Measurements from ENCODE around the gene TAF10.

Gene TAF10

DNA sequence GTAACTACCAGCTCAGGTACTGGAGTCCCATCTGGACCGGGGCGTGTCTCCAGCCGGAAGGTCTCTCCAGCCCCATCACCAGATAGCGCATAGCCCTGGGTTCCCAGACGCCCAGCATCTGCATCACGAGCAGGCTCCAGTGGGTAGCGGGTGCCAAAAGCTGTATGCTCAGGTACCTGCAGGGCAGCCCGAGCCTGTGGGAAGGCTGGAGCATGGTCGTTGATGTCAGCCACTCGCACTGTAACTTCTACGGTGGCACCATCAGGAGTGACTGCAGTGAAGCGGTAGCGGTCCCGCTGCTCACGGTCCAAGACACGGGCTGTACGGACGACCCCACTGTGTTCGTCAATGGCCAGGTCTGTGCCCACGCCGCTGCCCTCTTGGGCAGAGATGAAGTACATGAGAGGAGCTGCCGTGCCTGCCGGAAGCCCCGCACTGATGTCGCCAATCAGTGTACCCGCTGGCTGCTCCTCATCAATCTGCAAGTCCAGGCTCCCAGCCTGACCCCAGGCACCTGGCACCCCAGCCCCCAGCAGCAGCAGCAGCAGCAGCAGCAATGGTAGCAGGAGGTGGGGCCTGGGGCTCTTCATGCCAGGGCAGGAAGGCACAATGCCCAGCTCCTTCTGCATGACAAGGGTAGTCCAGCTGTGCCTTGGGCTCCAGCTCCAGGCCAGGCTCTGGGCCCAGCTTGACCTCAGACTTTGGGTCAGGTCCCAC lies 29.1 kb upstream of the TAF10 start:
- no peak for DNase-seq (ENCODE audit: low read depth in 2 of 2)

DNA sequence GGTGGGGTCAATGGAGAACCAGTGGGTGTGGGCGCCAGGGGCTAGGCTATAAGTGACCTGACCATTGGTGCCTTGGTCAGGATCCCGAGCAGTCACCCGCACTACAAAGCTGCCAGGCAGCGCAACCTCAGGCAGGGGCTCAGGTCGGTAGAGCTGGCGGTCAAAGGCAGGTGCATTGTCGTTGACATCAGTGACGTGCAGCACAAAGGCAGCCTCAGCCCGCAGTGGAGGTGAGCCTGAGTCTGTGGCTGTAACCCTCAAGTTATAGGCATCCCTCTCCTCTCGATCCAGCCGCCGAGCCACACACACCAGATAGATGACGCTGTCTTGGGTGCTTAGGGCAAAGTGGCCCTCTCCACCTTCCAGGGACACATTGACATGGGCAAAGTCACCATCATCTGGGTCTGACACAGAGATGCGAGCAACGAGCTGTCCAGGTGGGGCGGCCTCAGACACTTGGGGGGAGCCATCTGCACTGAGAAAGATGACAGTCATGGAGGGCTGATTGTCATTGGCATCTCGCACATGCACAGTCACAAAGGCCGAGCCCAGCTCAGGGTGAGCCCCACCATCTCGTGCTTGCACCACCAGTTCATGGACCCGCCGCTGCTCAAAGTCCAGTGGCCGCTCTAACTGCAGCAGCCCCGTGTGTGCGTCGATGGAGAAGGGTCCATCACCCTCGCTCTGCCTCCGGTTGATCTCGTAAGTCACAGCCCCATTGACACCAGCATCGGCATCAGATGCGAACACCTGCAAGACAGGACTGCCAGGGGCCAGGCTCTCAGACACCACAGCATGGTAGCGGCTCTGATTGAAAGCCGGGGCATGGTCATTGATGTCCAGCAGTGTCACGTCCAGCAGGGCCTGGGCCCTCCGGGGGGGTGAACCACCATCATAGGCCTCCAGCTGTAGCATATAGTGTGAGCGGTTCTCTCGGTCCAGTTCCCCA lies 28.3 kb upstream of the TAF10 start:
- no peak for DNase-seq (ENCODE audit: low read depth in 2 of 2)

DNA sequence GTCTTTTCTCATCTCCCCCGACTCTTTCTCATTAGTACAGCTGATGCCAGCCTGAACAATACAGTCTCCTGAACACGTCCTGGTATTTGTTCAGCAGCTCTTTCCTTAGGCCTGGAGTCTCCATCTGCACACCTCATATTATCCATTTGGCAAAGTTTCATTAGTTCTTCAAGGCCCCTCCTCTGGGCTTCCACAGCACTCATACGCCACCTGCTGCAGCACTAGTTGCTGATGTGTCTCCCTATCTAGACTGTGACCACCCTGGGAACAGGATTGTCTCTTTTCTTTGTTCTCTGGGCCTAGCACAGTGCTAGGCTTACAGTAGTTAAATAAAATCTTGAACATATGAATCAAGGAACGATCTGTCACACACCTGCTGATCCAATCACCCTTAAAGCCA lies 26.4 kb upstream of the TAF10 start:
- no peak for DNase-seq (ENCODE audit: low read depth in 2 of 2)

DNA sequence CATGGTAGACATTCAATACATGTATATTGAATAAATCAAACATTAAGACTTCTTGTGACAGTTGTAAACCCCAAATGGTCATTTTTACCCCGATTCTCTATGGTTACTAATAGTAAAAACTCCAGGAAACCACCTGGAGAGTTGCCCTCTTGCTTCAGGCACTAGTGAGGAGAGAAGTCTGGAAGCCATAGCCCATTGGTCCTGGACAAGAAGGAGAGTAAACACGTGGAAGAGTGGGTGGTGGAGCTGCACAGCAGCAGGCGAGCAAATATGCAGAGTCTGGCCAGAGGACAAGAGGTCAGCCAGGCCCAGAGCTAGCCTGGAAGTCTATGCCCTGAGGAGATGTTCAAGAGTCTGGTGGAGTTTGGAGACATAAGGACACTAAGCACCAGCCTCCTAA lies 25.9 kb upstream of the TAF10 start:
- DNase-seq (ENCODE audit: low read depth in 2 of 2), result no peak

DNA sequence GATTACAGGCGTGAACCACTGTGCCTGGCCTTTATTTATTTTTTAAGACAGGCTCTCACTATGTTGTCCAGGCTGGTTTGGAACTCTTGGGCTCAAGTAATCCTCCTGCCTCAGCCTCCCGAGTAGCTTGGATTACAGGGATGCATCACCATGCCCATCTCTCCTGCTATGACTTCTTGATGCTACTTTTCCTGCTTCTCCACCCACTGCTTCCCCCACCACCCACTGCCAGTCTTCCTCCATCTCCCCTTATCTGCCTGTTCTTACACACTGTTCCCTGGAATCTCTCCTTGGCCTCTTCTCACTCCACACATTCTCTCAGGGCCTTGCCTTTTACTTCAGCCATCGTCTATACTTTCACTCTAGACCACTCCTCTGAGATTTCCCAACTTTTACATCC lies 24.5 kb upstream of the TAF10 start:
- no peak for DNase-seq (ENCODE audit: low read depth in 2 of 2)

DNA sequence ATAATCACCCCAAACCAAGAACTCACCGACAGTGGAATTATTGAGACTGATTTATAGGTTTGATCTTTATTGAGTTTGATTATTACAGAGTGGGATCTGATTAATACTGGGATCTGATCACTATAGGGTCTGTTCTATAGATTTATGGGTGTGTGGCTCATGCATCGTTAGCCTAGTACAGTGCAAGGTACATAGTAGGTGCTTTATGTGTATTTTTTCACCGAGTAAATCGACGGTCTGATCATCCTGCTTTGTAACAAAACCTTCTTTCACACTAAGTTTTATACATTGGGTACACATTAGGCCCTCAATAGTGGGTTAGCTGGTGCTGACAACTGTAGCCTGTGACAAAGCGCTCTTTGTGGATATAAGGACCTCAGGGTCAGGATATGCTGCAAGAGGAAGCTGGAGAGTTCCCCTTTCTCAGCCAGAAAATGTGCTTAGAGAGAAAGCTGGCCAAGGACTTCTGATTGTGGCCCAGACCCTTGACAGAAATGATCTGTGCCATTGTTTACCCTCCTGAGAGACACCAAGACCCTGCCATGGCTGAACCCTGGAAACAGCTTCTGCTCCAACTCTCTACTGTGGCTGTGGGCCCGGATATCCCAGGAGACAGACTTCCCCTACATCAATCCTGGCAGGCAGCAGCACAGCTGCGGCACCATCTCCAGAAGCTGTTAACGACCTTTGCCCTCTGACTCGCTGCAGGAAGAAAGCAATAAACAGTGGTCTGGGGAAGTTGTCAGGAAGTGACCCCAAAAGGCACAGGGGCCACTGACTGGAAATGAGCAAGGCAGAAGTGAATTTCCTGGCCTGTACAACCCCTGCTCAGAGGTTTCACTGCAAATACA lies 23.3 kb upstream of the TAF10 start:
- no peak for DNase-seq (ENCODE audit: low read depth in 2 of 2)

DNA sequence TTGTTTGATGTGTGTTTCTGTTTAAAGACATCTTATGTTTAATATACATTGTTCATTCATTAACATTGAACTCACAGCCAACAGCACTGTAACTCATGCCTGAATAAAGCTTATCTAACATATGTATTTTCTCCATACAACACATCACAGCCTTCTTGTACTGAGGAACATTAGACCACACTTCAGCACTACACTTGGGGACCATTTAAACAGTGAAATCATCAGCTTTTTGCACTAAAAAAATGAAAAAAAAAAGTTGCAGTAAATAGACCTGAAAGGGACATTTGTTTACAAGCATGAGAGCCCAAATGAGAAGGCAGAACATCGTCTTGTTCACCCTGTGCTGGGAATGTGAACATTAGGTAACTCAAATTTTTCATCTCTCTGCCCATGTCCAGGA lies 22.5 kb upstream of the TAF10 start:
- no peak for DNase-seq (ENCODE audit: low read depth in 2 of 2)

DNA sequence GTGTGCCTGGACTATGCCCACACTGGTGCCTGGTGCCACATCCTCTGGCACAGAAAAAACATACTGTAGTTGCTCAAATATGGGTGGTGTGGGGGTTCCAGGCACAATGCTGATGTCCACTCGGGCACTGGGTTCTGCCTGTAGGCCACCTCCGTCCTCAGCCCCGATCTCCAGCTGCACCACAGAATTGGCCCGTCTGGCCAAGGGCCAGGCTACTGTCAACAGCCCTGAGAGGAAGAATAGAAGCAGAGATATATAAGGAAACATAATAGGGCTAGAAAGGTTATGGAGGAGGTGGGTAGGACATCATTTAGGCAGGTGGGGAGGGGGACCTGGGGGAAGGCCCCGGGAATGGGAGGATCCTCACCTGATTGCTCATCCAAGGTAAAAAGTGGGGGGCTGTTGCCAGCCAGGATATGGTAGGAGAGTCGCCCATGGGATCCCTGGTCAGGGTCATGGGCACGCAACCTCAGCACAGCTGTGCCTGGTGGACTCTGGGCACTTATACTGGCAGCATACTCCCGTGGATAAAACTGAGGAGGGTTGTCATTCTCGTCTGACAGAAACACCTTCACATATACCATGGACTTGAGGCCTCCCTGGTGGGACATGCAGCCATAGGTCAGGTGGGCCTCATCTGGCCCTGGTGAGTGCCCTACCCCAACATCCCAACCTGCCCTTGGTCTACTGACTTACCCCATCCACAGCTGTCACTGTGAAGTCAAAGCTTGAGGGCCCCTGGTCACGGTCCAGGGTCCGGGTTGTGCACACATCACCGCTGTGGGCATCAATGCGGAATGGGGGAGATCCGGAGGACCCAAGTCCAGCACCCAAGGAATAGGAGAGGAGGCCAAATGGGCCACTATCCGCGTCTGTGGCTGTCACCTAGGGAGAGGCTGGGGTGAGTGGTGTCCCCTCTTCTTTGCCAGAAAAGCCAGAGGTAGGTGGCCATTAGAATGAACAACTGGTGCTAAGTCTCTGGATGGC lies 21.7 kb upstream of the TAF10 start:
- no peak for DNase-seq (ENCODE audit: low read depth in 2 of 2)

DNA sequence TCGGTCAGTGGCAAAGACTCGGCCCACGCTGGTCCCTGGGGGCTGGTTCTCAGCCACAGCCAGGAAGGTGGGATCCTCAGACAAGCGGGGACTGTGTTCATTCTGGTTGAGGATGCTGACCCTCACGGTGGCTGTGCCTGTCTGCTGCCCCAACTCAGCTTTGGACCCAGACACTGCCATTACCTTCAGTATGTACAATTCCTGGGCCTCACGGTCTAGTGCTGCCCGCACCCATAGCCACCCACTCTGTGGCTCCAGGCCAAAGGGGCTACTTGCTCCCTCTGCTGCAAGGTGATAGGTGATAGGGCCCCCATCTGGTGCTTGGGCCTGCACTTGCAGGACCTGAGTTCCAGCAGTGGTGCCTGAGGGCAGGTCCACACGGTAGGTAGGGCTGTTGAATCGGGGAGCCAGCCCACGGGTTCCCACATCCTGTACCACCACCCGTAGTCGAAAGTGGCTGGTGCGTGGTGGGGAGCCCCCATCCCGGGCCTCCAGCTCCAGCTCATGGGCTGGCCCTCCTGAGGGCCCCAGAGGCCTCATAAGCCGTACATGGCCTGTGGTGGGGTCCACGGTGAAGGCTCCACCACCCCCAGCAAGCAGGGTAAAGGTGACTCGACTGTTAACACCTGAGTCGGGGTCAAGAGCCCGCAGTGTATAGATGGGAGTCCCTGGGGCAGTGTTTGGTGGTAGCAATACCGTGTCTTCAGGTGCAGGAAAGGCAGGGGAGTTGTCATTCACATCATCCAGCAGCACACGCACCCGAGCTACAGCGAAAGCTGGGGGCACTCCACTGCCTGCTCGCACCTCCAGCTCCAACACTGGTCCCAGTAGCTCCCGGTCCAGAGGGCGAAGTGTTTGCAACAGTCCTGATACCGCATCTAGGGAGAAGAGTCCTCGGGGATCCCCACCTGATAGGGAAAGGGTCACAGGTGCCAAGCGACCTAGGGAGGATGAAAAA lies 20.4 kb upstream of the TAF10 start:
- DNase-seq (ENCODE audit: low read depth in 2 of 2), result no peak

DNA sequence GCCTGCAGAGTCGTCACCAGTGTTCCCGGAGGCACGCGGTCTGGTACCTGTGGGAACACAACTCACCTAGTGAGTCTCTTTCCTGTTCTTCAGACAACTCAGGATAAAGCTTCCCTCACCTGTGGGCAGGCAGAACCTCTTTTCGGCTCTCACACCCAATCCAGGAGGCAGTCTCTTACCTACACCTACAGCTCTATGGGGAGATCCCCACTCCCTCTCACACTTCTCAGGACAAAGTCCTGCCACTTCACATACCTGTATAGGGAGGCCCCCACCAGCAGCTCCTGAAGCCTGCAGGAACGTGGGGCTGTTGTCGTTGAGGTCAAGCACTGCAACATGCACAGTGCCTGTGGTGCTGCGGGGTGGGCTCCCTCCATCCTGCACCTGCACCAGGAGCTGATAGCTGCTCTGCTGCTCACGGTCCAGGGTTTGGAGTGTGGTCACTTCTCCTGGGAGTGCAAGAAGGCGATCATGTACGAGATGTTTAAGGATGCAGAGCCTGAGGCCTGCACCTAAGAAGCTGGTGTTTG lies 19.4 kb upstream of the TAF10 start:
- no peak for DNase-seq (ENCODE audit: low read depth in 2 of 2)

DNA sequence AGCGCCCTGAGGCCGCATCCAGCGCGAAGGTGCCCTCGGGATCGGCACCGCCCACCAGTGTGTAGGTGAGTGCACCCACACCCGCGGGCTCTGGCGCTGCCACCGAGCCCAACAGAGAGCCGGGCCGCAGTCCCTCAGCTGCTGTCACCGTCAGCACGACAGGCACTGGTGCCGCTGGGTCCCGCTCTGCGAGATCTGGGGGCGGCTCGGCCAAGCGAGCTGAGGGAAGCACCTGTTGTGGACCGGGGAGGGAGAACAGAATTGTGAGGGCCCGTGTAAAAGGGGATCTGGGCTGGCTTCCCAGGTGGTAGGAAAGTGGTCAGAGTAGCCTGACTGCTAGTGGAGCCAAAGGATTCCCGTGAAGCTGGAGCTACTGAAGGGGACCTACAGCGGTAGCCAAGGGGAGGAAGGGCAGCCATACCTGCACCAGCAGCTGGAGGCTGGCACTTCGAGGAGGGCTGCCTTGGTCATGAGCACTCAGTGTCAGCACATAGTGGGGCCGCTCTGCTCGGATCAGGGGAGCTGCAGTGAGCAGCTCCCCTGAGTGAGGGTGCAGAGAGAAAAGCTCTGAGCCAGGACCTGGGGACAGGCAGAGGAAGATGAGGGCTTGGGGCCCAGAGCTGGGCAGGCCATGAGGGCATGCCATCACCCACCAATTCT lies 18.7 kb upstream of the TAF10 start:
- DNase-seq (ENCODE audit: low read depth in 2 of 2), result no peak

DNA sequence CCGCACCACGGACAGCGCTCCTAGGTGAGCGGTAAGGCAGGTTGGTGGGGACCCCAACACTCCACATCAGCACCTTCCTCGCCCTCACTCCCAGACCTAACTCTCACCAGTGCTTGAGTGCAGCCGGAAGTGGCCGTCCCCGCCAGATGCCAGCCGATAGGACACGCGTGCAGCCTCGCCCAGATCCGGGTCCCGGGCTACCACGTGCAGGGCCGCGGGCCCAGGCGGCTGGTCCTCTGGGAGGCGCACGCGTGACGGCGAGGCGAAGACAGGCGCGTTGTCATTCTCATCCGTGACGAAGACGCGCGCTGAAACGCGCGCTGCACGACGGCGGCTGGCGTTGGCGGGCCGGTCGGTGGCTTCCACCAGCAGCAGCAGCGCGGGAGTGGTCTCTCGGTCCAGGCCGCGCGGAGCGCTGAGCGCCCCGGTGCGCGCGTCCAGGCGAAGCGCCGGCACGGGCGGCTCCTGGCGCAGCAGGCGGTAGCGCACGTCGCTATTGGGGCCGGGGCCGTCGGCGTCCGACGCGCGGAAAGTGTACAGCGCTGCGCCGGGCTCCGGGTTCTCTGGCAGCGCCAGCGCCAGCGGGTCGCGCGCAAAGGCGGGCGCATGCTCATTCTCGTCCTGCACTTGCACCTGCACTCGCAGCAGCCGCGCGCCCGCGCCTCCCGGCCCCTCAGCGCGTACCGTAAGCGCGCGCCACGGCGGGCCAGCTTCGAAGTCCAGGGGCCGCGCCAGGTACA lies 18.0 kb upstream of the TAF10 start:
- DNase-seq (ENCODE audit: low read depth in 2 of 2), result no peak

DNA sequence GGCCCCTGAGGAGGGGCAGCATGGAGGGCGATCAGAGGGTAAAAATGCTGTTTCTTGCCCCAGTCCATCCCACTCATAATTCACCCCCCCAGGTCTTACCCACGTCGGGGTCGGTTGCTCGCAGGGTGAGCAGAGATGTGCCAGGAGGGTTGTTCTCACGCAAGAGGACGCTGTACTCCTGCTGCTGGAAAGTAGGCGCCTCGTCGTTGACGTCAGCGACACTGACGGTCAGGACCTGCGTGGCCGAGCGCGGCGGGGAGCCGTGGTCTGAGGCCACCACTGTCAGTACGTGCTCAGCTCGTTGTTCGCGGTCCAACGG lies 17.5 kb upstream of the TAF10 start:
- DNase-seq (ENCODE audit: low read depth in 2 of 2), result no peak

DNA sequence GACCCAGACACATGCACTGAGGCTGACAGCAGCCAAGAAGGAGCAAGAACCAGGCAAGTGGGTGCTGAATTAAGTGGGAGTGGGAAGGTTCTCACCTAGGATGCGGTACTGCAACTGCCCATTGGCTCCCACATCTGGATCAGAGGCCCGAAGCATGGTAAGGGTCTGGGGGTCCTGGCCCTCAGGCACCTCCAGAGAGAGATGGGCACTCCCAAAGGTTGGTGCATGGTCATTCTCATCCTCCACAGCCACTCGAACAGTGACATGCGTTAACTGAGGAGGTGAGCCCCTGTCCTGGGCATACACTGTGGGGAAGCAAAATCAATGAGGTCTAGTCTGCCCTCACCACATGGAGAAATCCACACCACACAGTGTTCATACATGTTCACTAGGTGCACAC lies 16.5 kb upstream of the TAF10 start:
- DNase-seq (ENCODE audit: low read depth in 2 of 2), result no peak

DNA sequence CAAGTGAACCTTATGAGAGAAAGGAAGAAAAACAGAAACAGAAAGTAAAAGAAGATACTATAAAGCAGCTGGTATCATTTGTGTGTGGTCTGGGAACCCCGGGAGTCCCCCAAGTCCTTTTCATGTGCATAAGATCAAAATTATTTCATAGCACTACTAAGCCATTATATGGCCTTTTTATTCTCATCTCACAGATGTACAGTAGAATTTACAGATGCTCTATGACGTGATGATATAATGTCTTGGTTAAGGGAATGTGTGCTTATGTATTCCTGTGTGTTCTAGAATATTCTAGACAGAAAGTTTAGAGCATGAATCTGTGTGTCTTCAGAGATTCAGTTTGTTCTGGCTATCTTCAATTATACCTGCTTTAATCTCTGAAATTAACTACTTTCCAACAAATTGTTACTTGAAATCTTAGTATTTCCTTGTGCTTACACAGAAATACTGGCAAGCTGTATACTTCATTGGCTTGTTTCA lies 15.8 kb upstream of the TAF10 start:
- DNase-seq (ENCODE audit: low read depth in 2 of 2), result no peak

DNA sequence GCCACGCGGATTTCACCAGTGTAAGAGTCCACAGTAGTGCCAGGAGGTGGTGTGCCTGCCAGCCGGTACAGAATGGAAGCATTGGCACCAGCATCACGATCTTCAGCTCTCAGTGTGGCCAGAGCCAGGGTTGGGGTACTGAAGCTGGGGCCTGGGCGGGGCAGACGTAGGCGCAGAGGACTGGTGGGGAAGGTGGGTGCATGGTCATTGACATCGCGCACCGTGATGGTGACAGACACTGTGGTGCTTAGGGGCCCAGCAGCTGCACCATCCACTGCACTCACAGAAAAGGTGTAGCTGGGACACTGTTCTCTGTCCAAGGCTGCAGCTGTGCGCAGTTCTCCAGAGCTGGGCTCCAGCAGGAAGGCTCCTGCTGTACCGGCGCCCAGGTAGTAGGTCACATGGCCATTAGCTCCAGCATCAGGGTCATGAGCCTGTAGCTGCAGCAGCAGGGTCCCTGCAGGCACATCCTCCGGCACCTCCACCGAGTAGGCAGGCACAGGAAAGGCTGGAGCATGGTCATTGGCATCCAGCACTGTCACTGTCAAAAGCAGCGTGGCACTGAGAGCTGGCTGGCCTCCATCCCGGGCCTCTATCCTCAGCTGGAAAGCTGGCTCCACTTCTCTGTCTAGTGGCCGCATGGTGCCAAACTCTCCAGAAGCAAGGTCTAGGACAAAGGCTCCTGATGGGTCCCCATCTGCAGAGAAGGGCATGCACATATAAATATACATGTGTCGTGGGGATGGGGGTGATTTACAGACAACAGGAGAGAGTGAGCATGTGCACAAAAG lies 15.2 kb upstream of the TAF10 start:
- DNase-seq (ENCODE audit: low read depth in 2 of 2), result no peak

DNA sequence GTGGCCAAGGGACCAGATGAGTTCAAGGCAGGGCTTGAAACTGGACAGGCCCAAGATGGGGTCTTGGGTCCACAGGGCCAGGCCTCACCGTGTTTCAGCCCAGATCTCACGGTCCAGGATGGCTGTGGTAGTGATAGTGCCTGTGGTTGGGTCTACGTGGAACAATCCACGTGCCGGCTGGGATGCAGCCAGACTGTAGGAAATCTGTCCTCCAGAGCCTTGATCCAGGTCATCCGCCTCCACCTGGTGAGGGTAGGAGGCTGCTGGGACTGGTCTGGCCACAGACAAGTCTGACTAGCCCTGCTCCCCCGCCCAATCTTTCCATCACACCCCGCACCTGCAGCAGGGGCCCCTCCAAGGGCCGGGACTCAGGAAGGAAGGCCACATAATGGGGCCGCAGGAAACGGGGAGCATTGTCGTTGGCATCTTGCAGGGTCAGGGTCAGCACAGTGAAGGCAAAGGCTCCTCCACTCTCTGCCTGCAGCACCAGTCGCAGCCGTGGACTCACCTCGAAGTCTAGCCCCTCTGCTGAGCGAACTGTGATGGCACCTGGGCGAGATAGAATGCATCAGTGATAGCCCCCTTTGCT lies 13.9 kb upstream of the TAF10 start:
- no peak for DNase-seq (ENCODE audit: low read depth in 2 of 2)

Data from stimulated activated CD8-positive, alpha-beta memory T cell treated with anti-CD3 and anti-CD28 coated beads, Interleukin-7, amount 100 ng/mL, for 1 hour (primary cell).